GM12878 (cell line): ENCODE results near the gene CD38. TPM values are rescaled to one million over a fixed set of nuclear protein-coding genes. Genes with fewer than 3 reads are reported as not detected.

Source experiments
- ATAC-seq: fragments of 200-7000 bp; cut with Tn5 transposase; 3 replicates; pipeline ENCODE4 v1.9.1; 2020; ENCODE audit warnings: mild to moderate bottlenecking, moderate library complexity
- BruUV-seq: library from RNA; stranded (reverse); fragments of 400-500 nt; replicated peaks from 2 replicates; lab custom pipeline; 2021; lab: Mats Ljungman, UMichigan
- CTCF ChIA-PET: fragments of 300-600 bp; sonication (Branson Sonifier 250); formaldehyde crosslinking; extraction: SDS; loops from one replicate; lab custom pipeline; 2021; ENCODE audit warnings: inconsistent platforms; lab: Yijun Ruan, JAX
- POLR2A ChIA-PET: fragments of 350-600 bp; formaldehyde crosslinking; extraction: SDS; loops from one replicate; lab custom pipeline; 2021; ENCODE audit warnings: inconsistent platforms; lab: Charles Lee
- RAD21 ChIA-PET: fragments of 300-600 bp; sonication (Branson Sonifier 250); formaldehyde crosslinking; loops from one replicate; lab custom pipeline; 2023; ENCODE audit warnings: antibody characterized with exemption; ENCODE audit not compliant: unreplicated experiment; lab: Charles Lee
- SMC1A ChIA-PET: fragments of 300-600 bp; sonication (Branson Sonifier 250); formaldehyde crosslinking; loops from one replicate; lab custom pipeline; 2023; ENCODE audit not compliant: unreplicated experiment, uncharacterized antibody; lab: Charles Lee
- DNase-seq: peaks from one replicate; pipeline ENCODE4 v3.0.0-alpha.2; 2011; ENCODE audit warnings: low read depth, low spot score
- FAIRE-seq: peaks from 3 replicates; lab custom pipeline; 2011; peaks lifted over from hg19 to GRCh38; lab: Jason Lieb, UNC
- H2AFZ ChIP-seq: 2 replicates; pipeline ENCODE4 v1.6.0; 2011; ENCODE audit warnings: low read depth, low read length, control low read depth; ENCODE audit not compliant: control insufficient read depth
- H3K27ac ChIP-seq: 2 replicates; pipeline ENCODE4 v1.5.1; 2011; ENCODE audit warnings: control low read depth; ENCODE audit not compliant: control insufficient read depth, insufficient read depth
- H3K27me3 ChIP-seq, 2 experiments: replicated peaks in 1 of 2; 2 replicates each; pipeline versions ENCODE4 v1.6.0 to v1.6.1; 2011; ENCODE audit warnings: low read length in 1 of 2; ENCODE audit not compliant: control insufficient read depth in 2 of 2, insufficient read depth in 2 of 2
- H3K36me3 ChIP-seq, 2 experiments: 2 replicates each; pipeline ENCODE4 v1.5.1; 2011; ENCODE audit warnings: low read length in 1 of 2; ENCODE audit not compliant: control insufficient read depth in 2 of 2, insufficient read depth in 2 of 2
- H3K4me1 ChIP-seq: 2 replicates; pipeline ENCODE4 v1.6.1; 2011; ENCODE audit warnings: mild to moderate bottlenecking, low read length, moderate library complexity, mixed read lengths; ENCODE audit not compliant: control insufficient read depth, insufficient read depth
- H3K4me2 ChIP-seq: 2 replicates; pipeline ENCODE4 v1.6.0; 2011; ENCODE audit warnings: control low read depth; ENCODE audit not compliant: control insufficient read depth, insufficient read depth
- H3K4me3 ChIP-seq: fragments of 200-600 bp; sonication (generic); 2 replicates; pipeline ENCODE4 v1.5.1; 2016
- H3K79me2 ChIP-seq: 2 replicates; pipeline ENCODE4 v1.6.0; 2011; ENCODE audit warnings: low read length; ENCODE audit not compliant: control insufficient read depth, insufficient read depth
- H3K9ac ChIP-seq: 2 replicates; pipeline ENCODE4 v1.8.0; 2011; ENCODE audit warnings: low read length, control low read depth, mixed read lengths; ENCODE audit not compliant: control insufficient read depth, insufficient read depth
- H3K9me3 ChIP-seq: replicated peaks from 3 replicates; pipeline ENCODE4 v1.5.1; 2011; ENCODE audit warnings: mild to moderate bottlenecking, low read length; ENCODE audit not compliant: control insufficient read depth, insufficient read depth
- H4K20me1 ChIP-seq: 2 replicates; pipeline ENCODE4 v1.6.0; 2011; ENCODE audit not compliant: control insufficient read depth, insufficient read depth
- EZH2 ChIP-seq: IDR thresholded peaks from 2 replicates; pipeline ENCODE4 v1.6.1; 2012; ENCODE audit warnings: low read depth, mild to moderate bottlenecking, control low read depth, inconsistent platforms, low read length, borderline replicate concordance; ENCODE audit not compliant: control insufficient read depth
- IRF4 ChIP-seq: IDR thresholded peaks from 2 replicates; pipeline ENCODE4 v1.6.1; 2011; ENCODE audit warnings: low read depth, low read length
- KAT2A ChIP-seq: conservative IDR thresholded peaks from 2 replicates; pipeline ENCODE4 v1.6.1; 2011; ENCODE audit warnings: low read depth, low read length; ENCODE audit not compliant: control insufficient read depth
- NFIC ChIP-seq: IDR thresholded peaks from 2 replicates; pipeline ENCODE4 v1.6.1; 2012; ENCODE audit warnings: low read depth, mild to moderate bottlenecking, inconsistent platforms, low read length, moderate library complexity
- NRF1 ChIP-seq: conservative IDR thresholded peaks from 2 replicates; pipeline ENCODE4 v1.6.1; 2011; ENCODE audit warnings: mild to moderate bottlenecking, low read depth, low read length, improper control_type of control experiment
- SP1 ChIP-seq: IDR thresholded peaks from one replicate; pipeline ENCODE4 v1.6.1; 2011; ENCODE audit warnings: low read depth, low read length
- ZNF207 ChIP-seq: fragments of 450-650 bp; IDR thresholded peaks from 2 replicates; pipeline ENCODE4 v1.6.1; 2014; ENCODE audit warnings: antibody characterized with exemption, mild to moderate bottlenecking, borderline replicate concordance
- ZNF274 ChIP-seq: IDR thresholded peaks from one replicate; pipeline ENCODE4 v1.8.0; 2011; ENCODE audit not compliant: insufficient read length, insufficient read depth
- ZNF384 ChIP-seq: IDR thresholded peaks from 2 replicates; pipeline ENCODE4 v1.6.1; 2012; ENCODE audit warnings: low read depth, mild to moderate bottlenecking, low read length, improper control_type of control experiment, borderline replicate concordance
- WGBS: methylation state at CpG from one replicate; pipeline ENCODE4 v1.1.6; 2016; ENCODE audit warnings: low lambda C conversion rate; ENCODE audit not compliant: insufficient replicate concordance, insufficient coverage; ENCODE audit errors: missing lambda C conversion rate; 5-methylcytosine and 5-hydroxymethylcytosine counted together
- in situ Hi-C: fragments of 300-500 bp; cut with MboI; formaldehyde crosslinking; loops from 9 replicates; pipeline ENCODE4 v1.14.3; 2018; ENCODE audit warnings: mixed read lengths
- intact Hi-C: fragments of 100-400 bp; cut with micrococcal nuclease; formaldehyde crosslinking; loops from one replicate; pipeline ENCODE4 v1.14.2; 2022; ENCODE audit not compliant: unreplicated experiment
- polyA plus RNA-seq, 11 experiments: library from polyadenylated mRNA; depleted of rRNA in 4 of 11; unstranded in 6 of 11; stranded (reverse) in 5 of 11; fragments of >200 nt; fragmentation: Nextera tagmentation in 4 of 11; fragmentation: Illumina TruSeq in 1 of 11; extraction: Ambion mirVana in 4 of 11; extraction: Trizol in 1 of 11; gene quantifications; 1 replicate in 1 of 11; 2 replicates in 10 of 11; pipeline versions ENCODE4 v1.2.1 to v1.2.3, GENCODE V29; 2011 to 2016; ENCODE audit warnings: inconsistent platforms in 2 of 11, missing spikeins in 2 of 11, low read depth in 1 of 11
- total RNA-seq, 4 experiments: library from RNA; depleted of rRNA in 3 of 4; stranded (reverse); fragments of >200 nt in 3 of 4; fragmentation: Illumina TruSeq in 1 of 4; extraction: Trizol in 1 of 4; gene quantifications; 2 replicates each; pipeline versions ENCODE4 v1.2.1 to v1.2.3, GENCODE V29; 2013 to 2021
- TF ChIP-seq, protein P1 (sequence below): IDR thresholded peaks from 2 replicates; pipeline ENCODE4 v1.6.1; 2011; ENCODE audit warnings: borderline replicate concordance, low read depth, mild to moderate bottlenecking, moderate library complexity, low read length; ENCODE audit not compliant: insufficient read depth, poor library complexity, severe bottlenecking

The CD38 gene
- total and polyA plus RNA-seq, 10 of the 15 experiments (the other 5 are each of a cell fraction or from before 2014, with no cell fraction given), result 3.5 to 39.8 (median 12.7) TPM

DNA sequence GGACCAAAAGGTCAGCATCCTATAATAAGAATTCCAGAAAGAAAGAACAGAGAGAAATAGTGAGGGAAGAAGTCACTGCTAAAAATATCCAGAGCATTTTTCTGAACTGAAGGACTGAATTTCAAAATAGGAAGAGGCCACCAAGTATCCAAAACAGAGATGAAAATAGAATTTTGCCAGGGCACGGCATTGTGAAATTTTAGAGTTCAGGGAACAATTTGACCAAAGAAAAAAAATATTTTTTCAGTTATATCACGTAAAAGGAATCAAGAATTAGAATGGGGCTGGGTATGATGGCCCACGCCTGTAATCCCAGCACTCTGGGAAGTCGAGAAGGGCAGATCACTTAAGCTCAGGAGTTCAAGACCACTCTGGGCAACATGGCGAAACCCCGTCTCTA, 95.0 kb downstream of the CD38 start:
- no peak for DNase-seq
- Histone ChIP-seq H3K4me3 (no peak overlapping the region), H3K27me3 (no peaks in the 10 kb centered on the region), H3K4me1 (no peaks in the 10 kb centered on the region), H3K79me2 (no peaks in the 10 kb centered on the region)
- no peak for FAIRE-seq
- BruUV-seq, result no TSS peak
- ChIA-PET RAD21 (no interaction called here), POLR2A (no interaction called here)
- intact Hi-C loops, result no loop called here
- no peak for TF ChIP-seq ZNF274
- TF ChIP-seq SP1, result no peak
- no peak for TF ChIP-seq NFIC
- TF ChIP-seq ZNF207, result no peak
- TF ChIP-seq EZH2, result no peak
- TF ChIP-seq KAT2A, result no peak
- TF ChIP-seq IRF4, result no peak
- no peak for TF ChIP-seq ZNF384
- TF ChIP-seq NRF1, result no peak
- TF ChIP-seq, protein P1, sequence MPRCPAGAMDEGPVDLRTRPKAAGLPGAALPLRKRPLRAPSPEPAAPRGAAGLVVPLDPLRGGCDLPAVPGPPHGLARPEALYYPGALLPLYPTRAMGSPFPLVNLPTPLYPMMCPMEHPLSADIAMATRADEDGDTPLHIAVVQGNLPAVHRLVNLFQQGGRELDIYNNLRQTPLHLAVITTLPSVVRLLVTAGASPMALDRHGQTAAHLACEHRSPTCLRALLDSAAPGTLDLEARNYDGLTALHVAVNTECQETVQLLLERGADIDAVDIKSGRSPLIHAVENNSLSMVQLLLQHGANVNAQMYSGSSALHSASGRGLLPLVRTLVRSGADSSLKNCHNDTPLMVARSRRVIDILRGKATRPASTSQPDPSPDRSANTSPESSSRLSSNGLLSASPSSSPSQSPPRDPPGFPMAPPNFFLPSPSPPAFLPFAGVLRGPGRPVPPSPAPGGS, result no peak
- TF ChIP-seq, all 136 proteins: peak for 0
- no peak overlapping the region for H3K27ac ChIP-seq
- no peak overlapping the region for H3K9ac ChIP-seq
- H3K9me3 ChIP-seq, result peaks cover 2% of the 10 kb centered on the region; the same call in 2 of the 3 replicates
- in situ Hi-C loops, result no loop called here
- ATAC-seq, result no peak
- H4K20me1 ChIP-seq, result no peaks in the 10 kb centered on the region
- H3K36me3 ChIP-seq, result no peaks in the 10 kb centered on the region
- no peak overlapping the region for H3K4me2 ChIP-seq
- CTCF ChIA-PET, result interaction anchor here (1.3 to 1.9 kb wide), 3 partner anchors 10 to 80 kb away, joined by 3 to 10 read pairs (median 4); no protein-coding TSS in a partner anchor
- H2AFZ ChIP-seq, result no peak overlapping the region
- WGBS, result 45% methylated on average over 6 of the region's 6 CpGs
- SMC1A ChIA-PET, result interaction anchor here (0.7 to 1.6 kb wide), 2 partner anchors 10 to 83 kb away, joined by 3 to 4 read pairs; no protein-coding TSS in a partner anchor
